HepG2 (cell line): Measurements from ENCODE around the gene CLASP1. TPM values are rescaled to one million over a fixed set of nuclear protein-coding genes. Genes with fewer than 3 reads are reported as not detected.

Experiments used
- EEA1 ChIP-seq: sonication (generic); formaldehyde crosslinking; IDR thresholded peaks from 2 replicates; pipeline ENCODE4 v1.5.1; 2020; ENCODE audit warnings: mild to moderate bottlenecking, missing genetic modification reagents, borderline replicate concordance
- HMG20A ChIP-seq: IDR thresholded peaks from 2 replicates; pipeline ENCODE4 v1.6.1; 2016; ENCODE audit warnings: borderline replicate concordance
- NR2C2 ChIP-seq: sonication (generic); formaldehyde crosslinking; IDR thresholded peaks from 2 replicates; pipeline ENCODE4 v1.4.0; 2020; ENCODE audit warnings: missing genetic modification reagents, mild to moderate bottlenecking, moderate library complexity, borderline replicate concordance
- POGZ ChIP-seq: sonication (generic); formaldehyde crosslinking; IDR thresholded peaks from 2 replicates; pipeline ENCODE4 v1.4.0; 2020; ENCODE audit warnings: mild to moderate bottlenecking, missing genetic modification reagents
- RARA ChIP-seq: IDR thresholded peaks from 2 replicates; pipeline ENCODE4 v1.6.1; 2016; ENCODE audit warnings: missing genetic modification reagents, missing compliant biosample characterization
- SMYD3 ChIP-seq: sonication (generic); formaldehyde crosslinking; IDR thresholded peaks from 2 replicates; pipeline ENCODE4 v1.8.1; 2023; ENCODE audit warnings: mild to moderate bottlenecking, missing genetic modification reagents
- ZNF749 ChIP-seq: sonication (generic); formaldehyde crosslinking; IDR thresholded peaks from 2 replicates; pipeline ENCODE4 v1.8.0; 2022; ENCODE audit warnings: mild to moderate bottlenecking, missing genetic modification reagents, moderate library complexity, borderline replicate concordance
- polyA plus RNA-seq, 8 experiments: library from polyadenylated mRNA; depleted of rRNA in 3 of 8; stranded (reverse) in 7 of 8; unstranded in 1 of 8; fragments of >200 nt; fragmentation: Illumina TruSeq in 4 of 8; extraction: Trizol in 4 of 8; gene quantifications; 2 replicates each; pipeline versions ENCODE4 v1.2.1 to v1.2.3, GENCODE V29; 2011 to 2016; ENCODE audit warnings: low read depth in 4 of 8, missing spikeins in 1 of 8, mixed read lengths in 1 of 8; ENCODE audit not compliant: insufficient read depth in 1 of 8
- total RNA-seq, 5 experiments: library from RNA; depleted of rRNA; stranded (reverse); fragments of >200 nt; fragmentation: Illumina TruSeq; extraction: Trizol; gene quantifications; 2 replicates each; pipeline ENCODE4 v1.2.3, GENCODE V29; 2016; ENCODE audit warnings: low read depth in 1 of 5
- TF ChIP-seq, protein P1 (sequence below): sonication (generic); formaldehyde crosslinking; conservative IDR thresholded peaks from 2 replicates; pipeline ENCODE4 v1.4.0; 2020; ENCODE audit warnings: mild to moderate bottlenecking, missing genetic modification reagents, moderate library complexity

The CLASP1 gene
- total and polyA plus RNA-seq, 2 of the 13 experiments (the other 11 are each of a cell fraction or from before 2014, with no cell fraction given): 11.7 to 47.9 TPM

DNA sequence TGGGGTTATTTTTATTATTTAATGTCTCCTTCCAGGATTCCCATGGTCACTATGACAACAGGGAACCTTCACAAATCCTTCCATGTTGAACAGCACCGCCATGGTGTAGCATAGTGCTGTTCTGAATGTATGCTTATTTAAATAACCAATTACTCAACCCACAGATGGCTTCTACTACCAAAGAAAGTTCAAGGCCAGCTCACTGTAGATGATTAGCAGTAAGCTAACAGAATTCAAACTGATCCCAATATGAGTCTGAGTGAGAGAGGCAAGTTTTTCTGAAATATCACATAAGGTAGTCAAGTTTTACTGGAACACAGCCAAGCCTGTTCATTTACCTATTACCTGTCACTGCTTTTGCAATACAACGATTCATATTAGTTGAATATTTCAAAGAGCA is 51.2 kb downstream of the CLASP1 start (continued):
- TF ChIP-seq HMG20A (CRISPR knock-in tag): 0 out of 2 replicates have a peak, but pooled peaks have one; percentile 40
- peak; percentile 98 for TF ChIP-seq RARA (CRISPR knock-in tag)
- no peak for TF ChIP-seq ZNF749 (CRISPR knock-in tag)
- TF ChIP-seq POGZ (CRISPR knock-in tag): 0 out of 2 replicates have a peak, but pooled peaks have one; percentile 37
- peak; percentile 48; the same call in 1 of the 2 replicates for TF ChIP-seq NR2C2 (CRISPR knock-in tag)
- TF ChIP-seq EEA1 (CRISPR knock-in tag): no peak
- TF ChIP-seq, protein P1, sequence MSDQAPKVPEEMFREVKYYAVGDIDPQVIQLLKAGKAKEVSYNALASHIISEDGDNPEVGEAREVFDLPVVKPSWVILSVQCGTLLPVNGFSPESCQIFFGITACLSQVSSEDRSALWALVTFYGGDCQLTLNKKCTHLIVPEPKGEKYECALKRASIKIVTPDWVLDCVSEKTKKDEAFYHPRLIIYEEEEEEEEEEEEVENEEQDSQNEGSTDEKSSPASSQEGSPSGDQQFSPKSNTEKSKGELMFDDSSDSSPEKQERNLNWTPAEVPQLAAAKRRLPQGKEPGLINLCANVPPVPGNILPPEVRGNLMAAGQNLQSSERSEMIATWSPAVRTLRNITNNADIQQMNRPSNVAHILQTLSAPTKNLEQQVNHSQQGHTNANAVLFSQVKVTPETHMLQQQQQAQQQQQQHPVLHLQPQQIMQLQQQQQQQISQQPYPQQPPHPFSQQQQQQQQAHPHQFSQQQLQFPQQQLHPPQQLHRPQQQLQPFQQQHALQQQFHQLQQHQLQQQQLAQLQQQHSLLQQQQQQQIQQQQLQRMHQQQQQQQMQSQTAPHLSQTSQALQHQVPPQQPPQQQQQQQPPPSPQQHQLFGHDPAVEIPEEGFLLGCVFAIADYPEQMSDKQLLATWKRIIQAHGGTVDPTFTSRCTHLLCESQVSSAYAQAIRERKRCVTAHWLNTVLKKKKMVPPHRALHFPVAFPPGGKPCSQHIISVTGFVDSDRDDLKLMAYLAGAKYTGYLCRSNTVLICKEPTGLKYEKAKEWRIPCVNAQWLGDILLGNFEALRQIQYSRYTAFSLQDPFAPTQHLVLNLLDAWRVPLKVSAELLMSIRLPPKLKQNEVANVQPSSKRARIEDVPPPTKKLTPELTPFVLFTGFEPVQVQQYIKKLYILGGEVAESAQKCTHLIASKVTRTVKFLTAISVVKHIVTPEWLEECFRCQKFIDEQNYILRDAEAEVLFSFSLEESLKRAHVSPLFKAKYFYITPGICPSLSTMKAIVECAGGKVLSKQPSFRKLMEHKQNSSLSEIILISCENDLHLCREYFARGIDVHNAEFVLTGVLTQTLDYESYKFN (CRISPR knock-in tag): peak; percentile 75
- TF ChIP-seq SMYD3: peak; percentile 67; the same call in 1 of the 2 replicates
- TF ChIP-seq, all 625 proteins: peak for 47
